Peyer's patch (tissue), 4 donors: ENCODE measurements around the gene ATG2B.

Experiments
- CTCF ChIP-seq, 6 experiments: fragments of 450-650 bp in 4 of 6; fragments of 200-600 bp in 2 of 6; sonication (generic) in 1 of 6; IDR thresholded peaks; one replicate each; pipeline ENCODE4 v1.5.1; 2017 to 2019; ENCODE audit warnings: antibody characterized with exemption in 6 of 6, mild to moderate bottlenecking in 3 of 6, moderate library complexity in 1 of 6
- POLR2A ChIP-seq, 2 donors: fragments of 450-650 bp; IDR thresholded peaks; one replicate each; pipeline ENCODE4 v1.5.1; 2017; ENCODE audit warnings: antibody characterized with exemption in 2 of 2, mild to moderate bottlenecking in 2 of 2, moderate library complexity in 2 of 2

- TF ChIP-seq POLR2A (IDR thresholded peaks at IDR 0.05) (no peak), CTCF (IDR thresholded peaks at IDR 0.05) (no peak)
Measured at GRCh38 chr14:96265383-96266095, 97.6 kb downstream of the ATG2B start.
